Stimulated activated naive CD8-positive, alpha-beta T cell treated with anti-CD3 and anti-CD28 coated beads, Interleukin-15, amount 100 ng/mL, for 72 hours (primary cell): Measurements from ENCODE around the gene ARL8B.
"Not testable (repeated sequence)": the region's sequence is repeated elsewhere in the genome, so short reads cannot be mapped to it uniquely, and the experiment has no call there.

ENCODE experiments used
- ATAC-seq: fragments of 150-1000 bp; cut with Tn5 transposase; 2 replicates; pipeline ENCODE4 v1.10.0; 2021; ENCODE audit warnings: mild to moderate bottlenecking, moderate library complexity
- DNase-seq, 2 donors: peaks; one replicate each; pipeline ENCODE4 v3.0.0; 2021 to 2022
- H3K27ac Mint-ChIP-seq, 2 donors: one replicate each; pipeline ENCODE4 v1.8.0; 2022; ENCODE audit warnings: mild to moderate bottlenecking in 2 of 2, mixed read lengths in 2 of 2, moderate library complexity in 2 of 2
- H3K27me3 Mint-ChIP-seq: one replicate; pipeline ENCODE4 v1.8.0; 2022; ENCODE audit warnings: mixed read lengths
- H3K4me1 Mint-ChIP-seq: one replicate; pipeline ENCODE4 v1.8.0; 2022; ENCODE audit warnings: mild to moderate bottlenecking, mixed read lengths
- H3K4me3 Mint-ChIP-seq, 2 donors: one replicate each; pipeline ENCODE4 v1.8.0; 2022; ENCODE audit warnings: mild to moderate bottlenecking in 2 of 2, mixed read lengths in 2 of 2, moderate library complexity in 1 of 2
- H3K9me3 Mint-ChIP-seq, 2 donors: one replicate each; pipeline ENCODE4 v1.8.0; 2022; ENCODE audit warnings: mixed read lengths in 2 of 2

The ARL8B gene

DNA sequence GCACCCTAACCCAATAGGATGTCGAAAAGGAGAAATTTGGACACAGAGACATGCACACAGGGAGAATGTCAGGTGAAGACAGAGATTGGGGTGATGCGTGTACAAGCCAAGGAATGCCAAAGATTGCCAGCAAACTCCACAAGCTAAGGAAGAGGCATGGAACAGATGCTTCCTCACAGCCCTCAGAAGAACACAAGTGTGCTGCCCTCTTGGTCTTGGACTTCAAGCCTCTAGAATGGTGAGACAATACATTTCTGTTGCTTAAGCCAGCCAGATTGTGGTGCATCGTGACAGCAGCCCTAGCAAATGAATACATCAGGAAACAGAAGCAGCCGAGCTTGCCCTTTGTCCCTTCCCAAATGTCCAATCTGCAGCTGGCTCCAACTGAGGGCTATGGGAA lies 23.7 kb upstream of the ARL8B start:
- Mint-ChIP-seq H3K27ac (no peak overlapping the region), H3K4me3 (no peak overlapping the region), H3K27me3 (peaks cover 42% of the 10 kb centered on the region), H3K9me3 (no peaks in the 10 kb centered on the region), H3K4me1 (peaks cover 9% of the 10 kb centered on the region)
- DNase-seq (no peak), ATAC-seq (no peak)

DNA sequence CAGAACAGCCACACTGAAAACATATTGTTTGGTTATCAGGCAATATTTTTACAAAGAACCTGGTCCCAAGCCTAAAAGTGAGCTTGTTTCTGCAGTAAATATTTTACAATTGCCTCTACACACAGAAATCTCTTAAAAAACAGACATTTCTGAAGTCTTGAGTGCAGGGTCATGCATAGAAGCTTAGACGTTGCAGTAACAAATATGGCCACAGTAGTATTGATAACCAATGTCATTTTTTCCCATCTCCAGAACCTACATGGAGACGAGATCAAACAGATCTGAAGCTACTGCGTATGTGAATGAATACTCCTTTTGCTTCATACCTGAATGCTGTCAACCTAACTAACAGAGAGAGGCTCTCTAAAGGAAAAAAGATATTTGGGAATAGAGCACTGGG lies 19.6 kb upstream of the ARL8B start:
- H3K27me3 Mint-ChIP-seq, result peaks cover 19% of the 10 kb centered on the region
- no peaks in the 10 kb centered on the region for H3K9me3 Mint-ChIP-seq
- no peak overlapping the region for H3K27ac Mint-ChIP-seq
- H3K4me1 Mint-ChIP-seq, result no peaks in the 10 kb centered on the region
- DNase-seq (no peak), ATAC-seq (no peak)
- no peak overlapping the region for H3K4me3 Mint-ChIP-seq

DNA sequence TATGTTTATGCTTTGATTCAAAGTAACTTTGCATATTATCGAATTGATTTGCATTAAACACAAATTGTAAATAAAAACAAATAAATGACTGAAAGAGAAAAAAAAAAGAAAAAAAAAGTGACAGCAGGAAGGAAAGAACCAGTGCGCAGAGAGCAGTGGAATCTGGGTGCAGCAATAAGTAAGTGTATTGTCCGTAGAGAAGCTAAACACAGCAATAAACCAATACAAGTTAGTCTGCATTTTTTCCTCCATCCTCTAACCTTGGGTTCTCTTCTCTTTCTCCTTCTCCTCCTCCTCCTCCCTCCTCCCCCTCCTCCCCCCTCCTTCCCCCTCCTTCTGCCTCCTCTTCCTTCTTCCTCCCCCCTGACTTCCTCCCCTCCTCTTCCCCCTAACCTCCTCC lies 18.3 kb upstream of the ARL8B start:
- H3K4me3 Mint-ChIP-seq, result no peak overlapping the region
- no peaks in the 10 kb centered on the region for H3K4me1 Mint-ChIP-seq
- peak overlapping the region in 1 of 2 donors; percentile 26 for H3K27ac Mint-ChIP-seq
- no peak for DNase-seq
- no peak for ATAC-seq
- H3K9me3 Mint-ChIP-seq, result no peaks in the 10 kb centered on the region
- peaks cover 8% of the 10 kb centered on the region for H3K27me3 Mint-ChIP-seq

DNA sequence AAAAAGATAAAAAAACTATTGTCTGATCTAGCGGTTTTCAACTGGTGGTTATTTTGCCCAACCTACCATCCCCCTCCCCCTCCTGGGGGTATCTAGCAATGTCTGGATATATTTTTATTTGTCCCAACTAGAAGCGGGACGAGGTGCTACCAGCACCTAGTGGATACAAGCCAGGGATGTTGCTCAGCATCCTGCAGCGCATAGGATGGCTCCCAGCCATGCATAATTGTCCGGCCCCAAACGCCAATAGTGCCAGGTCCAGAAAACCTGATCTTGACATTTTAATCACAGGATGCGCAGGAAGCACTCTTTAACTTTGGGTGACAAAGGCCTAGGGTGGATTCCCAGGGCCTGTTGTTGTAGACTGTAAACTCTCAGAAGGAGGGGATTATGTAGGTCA lies 17.0 kb upstream of the ARL8B start:
- no peak for DNase-seq
- no peak for ATAC-seq
- Mint-ChIP-seq H3K9me3 (no peaks in the 10 kb centered on the region), H3K4me3 (no peak overlapping the region), H3K27ac (no peak overlapping the region), H3K4me1 (no peaks in the 10 kb centered on the region), H3K27me3 (no peaks in the 10 kb centered on the region)

DNA sequence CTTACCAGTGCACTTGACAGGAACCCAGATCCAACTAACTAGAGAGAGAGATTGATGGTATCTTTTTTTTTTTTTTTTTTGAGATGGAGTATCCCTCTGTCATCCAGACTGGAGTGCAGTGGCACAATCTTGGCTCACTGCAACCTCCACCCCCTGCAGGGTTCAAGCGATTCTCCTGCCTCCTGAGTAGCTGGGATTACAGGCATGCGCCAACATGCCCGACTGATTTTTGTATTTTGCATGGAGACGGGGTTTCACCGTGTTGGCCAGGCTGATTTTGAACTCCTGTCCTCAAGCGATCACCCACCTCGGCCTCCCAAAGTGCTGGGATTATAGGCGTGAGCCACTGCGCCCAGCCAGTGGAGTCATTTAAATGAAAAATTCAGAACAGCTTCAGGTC lies 15.7 kb upstream of the ARL8B start:
- not testable (repeated sequence) for H3K9me3 Mint-ChIP-seq, H3K4me1 Mint-ChIP-seq, H3K4me3 Mint-ChIP-seq, DNase-seq, H3K27me3 Mint-ChIP-seq, ATAC-seq
- H3K27ac Mint-ChIP-seq, result peak overlapping the region in 1 of 2 donors; percentile 71

DNA sequence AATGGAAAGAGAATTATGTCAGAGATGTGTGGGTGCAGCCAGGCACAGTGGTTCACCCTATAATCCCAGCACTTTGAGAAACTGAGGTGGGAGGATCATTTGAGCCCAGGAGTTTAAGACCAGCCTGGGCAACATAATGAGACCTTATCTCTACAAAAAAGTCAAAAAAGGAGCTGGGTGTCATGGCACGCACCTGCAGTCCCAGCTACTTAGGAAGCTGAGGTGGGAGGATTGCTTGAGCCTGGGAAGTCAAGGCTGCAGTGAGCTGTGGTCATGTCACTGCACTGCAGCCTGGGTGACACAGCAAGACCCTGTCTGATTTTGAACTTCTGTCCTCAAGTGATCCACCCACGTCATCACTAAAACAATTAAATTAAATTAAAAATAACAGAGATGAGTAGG lies 15.2 kb upstream of the ARL8B start:
- not testable (repeated sequence) for H3K4me3 Mint-ChIP-seq, ATAC-seq, DNase-seq, H3K9me3 Mint-ChIP-seq, H3K27ac Mint-ChIP-seq, H3K4me1 Mint-ChIP-seq, H3K27me3 Mint-ChIP-seq

DNA sequence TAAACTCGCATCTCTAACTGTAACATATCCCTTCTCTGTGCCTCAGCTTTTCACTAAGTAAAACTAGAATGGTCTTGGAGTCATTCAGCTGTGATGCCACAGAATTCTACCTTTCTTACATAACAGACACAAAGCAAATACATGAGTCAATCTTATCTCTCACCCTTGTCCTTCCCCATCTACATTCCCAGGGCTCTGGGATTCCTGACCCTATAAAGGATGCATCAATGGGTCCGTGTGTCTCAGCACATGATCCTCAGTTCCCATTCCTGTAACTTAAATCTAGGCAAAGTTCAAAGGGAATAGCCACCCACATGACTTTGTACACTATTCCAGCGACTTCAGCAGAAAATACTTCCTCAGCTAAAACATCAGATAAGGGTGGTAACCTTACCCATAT lies 11.8 kb upstream of the ARL8B start:
- DNase-seq, result no peak
- Mint-ChIP-seq H3K27ac (no peak overlapping the region), H3K4me1 (peaks cover 1% of the 10 kb centered on the region), H3K9me3 (no peaks in the 10 kb centered on the region), H3K27me3 (no peaks in the 10 kb centered on the region), H3K4me3 (no peak overlapping the region)
- no peak for ATAC-seq

DNA sequence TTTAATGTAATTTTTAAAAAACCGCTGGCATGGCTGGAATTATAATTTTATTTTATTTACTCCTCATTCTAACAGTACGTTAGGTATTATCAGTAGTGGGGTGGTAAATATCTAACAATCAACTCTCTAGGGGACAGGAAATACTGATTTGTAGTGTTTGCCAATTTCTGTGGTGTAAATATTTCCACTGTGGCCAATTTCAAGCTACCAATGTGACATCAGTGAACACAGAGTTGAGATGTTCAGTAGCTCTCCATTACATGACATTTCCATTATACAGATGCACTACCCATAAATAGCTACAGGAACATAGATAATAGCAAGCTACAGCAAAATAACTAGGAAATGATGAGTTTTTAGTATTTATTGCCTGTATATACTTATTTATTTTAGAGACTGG lies 10.0 kb upstream of the ARL8B start:
- H3K27ac Mint-ChIP-seq, result no peak overlapping the region
- H3K27me3 Mint-ChIP-seq, result no peaks in the 10 kb centered on the region
- DNase-seq (no peak), ATAC-seq (peak; percentile 61)
- peaks cover 5% of the 10 kb centered on the region for H3K4me1 Mint-ChIP-seq
- H3K4me3 Mint-ChIP-seq, result no peak overlapping the region
- H3K9me3 Mint-ChIP-seq, result no peaks in the 10 kb centered on the region

DNA sequence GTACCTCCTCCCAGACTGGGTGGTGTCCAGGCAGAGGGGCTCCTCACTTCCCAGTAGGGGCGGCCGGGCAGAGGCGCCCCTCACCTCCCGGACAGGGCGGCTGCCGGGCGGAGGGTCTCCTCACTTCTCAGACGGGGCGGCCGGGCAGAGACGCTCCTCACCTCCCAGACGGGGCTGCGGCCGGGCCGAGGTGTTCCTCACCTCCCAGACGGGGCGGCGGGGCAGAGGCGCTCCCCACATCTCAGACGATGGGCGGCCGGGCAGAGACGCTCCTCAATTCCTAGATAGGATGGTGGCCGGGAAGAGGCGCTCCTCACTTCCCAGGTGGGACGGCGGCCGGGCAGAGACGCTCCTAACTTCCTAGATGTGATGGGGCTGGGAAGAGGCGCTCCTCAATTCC lies 8.4 kb upstream of the ARL8B start:
- H3K4me3 Mint-ChIP-seq, DNase-seq, H3K27ac Mint-ChIP-seq, H3K4me1 Mint-ChIP-seq, H3K9me3 Mint-ChIP-seq, H3K27me3 Mint-ChIP-seq, ATAC-seq: not testable (repeated sequence)

DNA sequence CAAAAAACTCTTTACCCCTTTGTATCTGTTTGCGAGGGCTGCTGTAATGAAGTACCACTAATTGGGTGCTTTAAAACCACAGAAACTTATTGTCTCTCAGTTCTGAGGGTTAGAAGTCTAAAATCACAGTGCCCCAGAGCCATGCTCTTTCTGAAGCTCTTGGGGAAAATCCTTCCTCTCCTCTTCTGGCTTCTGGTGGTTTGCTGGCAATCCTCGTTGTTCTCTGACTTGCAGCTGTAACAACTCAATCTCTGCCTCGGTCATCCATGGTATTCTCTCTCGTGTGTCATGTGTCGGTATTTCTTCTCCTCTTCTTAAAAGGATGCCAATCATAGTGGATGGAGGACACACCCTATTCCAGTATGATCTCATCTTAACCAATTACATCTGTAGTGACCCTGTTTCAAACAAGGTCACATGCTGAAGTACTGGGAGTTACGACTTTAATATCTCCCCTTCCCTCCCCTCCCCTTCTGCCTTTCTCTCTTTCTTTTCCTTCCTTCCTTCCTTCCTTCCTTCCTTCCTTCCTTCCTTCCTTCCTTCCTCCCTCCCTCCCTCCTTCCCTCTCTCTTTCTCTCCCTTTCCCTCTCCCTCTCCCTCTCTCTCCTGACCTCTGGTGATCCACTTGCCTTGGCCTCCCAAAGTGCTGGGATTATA lies 6.5 kb upstream of the ARL8B start:
- H3K4me3 Mint-ChIP-seq, result no peak overlapping the region
- ATAC-seq (no peak), DNase-seq (no peak)
- H3K27ac Mint-ChIP-seq, result no peak overlapping the region
- peaks cover 5% of the 10 kb centered on the region for H3K4me1 Mint-ChIP-seq
- no peaks in the 10 kb centered on the region for H3K27me3 Mint-ChIP-seq
- no peaks in the 10 kb centered on the region for H3K9me3 Mint-ChIP-seq

DNA sequence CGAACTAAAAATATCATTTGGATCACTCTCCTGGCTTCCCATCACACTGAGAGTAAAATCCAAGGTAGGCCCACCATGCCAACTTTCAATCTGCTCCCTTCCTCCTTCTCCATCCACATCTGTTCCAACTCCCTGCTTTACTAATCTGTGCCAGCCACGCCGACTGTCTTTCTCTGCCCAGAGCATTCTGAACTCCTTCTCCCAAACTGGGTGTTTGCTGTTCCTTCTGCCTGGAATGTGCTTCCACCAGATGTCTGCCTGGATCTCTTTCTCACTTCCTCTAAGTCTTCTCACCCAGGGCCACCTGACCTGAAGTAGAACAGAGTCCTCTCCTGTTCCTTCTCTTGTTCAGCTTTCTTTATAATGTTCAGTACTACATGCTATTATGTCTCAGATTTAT lies 5.6 kb upstream of the ARL8B start:
- Mint-ChIP-seq H3K4me1 (peaks cover 7% of the 10 kb centered on the region), H3K9me3 (no peaks in the 10 kb centered on the region), H3K27ac (no peak overlapping the region), H3K27me3 (no peaks in the 10 kb centered on the region), H3K4me3 (no peak overlapping the region)
- DNase-seq, result no peak
- no peak for ATAC-seq

DNA sequence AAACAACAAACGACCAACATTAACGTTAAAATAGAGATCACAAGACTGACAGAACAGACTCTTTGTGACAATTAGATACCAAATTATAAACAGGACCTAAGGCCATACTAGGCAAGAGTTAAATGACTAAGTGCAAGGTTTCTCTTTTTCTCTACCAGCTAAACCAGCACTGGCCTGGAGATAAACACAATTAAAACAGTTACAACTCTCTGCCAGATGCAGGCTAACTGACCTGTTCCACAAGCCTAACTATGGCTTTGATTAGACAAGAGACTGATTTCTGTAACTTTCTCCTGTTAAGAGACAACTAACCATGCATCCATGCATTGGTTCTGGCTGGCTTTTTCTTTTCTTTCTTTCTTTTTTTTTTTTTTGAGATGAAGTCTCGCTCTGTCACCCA lies 1.6 kb upstream of the ARL8B start:
- Mint-ChIP-seq H3K27me3 (no peaks in the 10 kb centered on the region), H3K9me3 (no peaks in the 10 kb centered on the region), H3K27ac (no peak overlapping the region), H3K4me3 (no peak overlapping the region), H3K4me1 (peaks cover 34% of the 10 kb centered on the region)
- no peak for ATAC-seq
- no peak for DNase-seq

DNA sequence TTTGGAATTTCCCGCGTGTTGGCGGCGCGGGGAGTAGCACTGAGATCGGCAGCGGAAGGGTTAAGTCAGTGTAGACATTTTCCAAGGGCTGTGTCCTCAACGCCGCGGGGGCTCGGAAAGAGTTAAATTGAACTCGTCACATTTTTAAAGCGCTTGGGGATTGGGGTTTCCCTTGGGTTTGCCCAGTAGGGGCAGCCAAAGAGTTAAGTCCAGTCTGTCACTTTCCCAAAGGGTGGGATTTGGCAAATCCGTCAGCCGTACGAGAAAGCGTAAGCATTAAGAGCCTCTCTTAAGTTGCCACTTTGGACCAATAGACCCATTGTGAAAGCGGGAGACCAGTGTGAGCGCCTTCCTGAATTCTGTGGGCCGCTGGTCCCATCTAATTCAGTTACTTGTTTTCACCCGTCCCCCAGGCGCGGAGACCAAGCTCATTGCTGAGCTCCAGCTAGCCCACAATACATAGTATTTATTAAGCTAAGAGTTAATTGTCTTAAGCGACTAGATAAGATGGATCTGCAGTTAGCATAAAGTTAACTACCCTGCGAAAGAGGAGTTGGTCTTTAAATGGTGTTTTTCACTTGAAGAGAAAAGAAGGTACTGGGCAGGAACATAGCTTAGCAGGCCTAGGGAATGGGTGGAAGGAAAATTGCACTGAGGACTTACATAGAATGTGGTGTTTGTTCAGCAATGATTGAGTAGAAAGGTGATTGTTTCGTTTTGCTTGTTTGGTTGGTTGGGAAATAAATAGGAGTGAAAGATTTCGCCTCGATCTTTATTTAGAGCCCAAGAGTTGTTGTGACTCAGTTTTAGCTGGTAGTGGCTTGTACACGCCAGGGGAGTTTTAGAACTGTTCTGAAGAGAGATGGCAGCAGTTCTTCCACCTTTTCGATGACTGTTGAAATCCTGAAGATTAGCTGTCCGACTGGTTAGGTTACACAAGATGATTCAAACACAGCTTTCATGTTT lies 932 bp downstream of the ARL8B start:
- H3K27ac Mint-ChIP-seq, result peak overlapping the region; percentile 97 to 99
- no peaks in the 10 kb centered on the region for H3K9me3 Mint-ChIP-seq
- DNase-seq (no peak), ATAC-seq (peak; percentile 1)
- peak overlapping the region; percentile 83 to 99 for H3K4me3 Mint-ChIP-seq
- H3K27me3 Mint-ChIP-seq, result no peaks in the 10 kb centered on the region
- peaks cover 46% of the 10 kb centered on the region for H3K4me1 Mint-ChIP-seq

DNA sequence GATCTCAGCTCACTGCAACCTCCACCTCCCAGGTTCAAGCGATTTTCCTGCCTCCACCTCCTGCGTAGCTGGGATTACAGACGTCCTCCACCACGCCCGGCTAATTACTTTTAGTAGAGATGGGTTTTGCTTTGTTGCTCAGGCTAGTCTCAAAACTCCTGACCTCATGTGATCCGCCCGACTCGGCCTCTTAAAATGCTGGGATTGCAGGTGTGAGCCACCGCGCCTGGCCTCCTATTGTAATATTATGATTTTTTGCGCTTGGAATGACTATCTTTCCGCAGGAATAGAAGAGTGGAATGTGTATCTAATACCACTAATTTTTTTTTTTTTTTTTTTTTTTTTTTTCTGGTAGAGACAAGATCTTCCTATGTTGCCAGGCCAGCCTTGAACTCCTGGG lies 1.8 kb downstream of the ARL8B start:
- peak overlapping the region; percentile 83 to 99 for H3K4me3 Mint-ChIP-seq
- peak overlapping the region in 1 of 2 donors; percentile 62 for H3K27ac Mint-ChIP-seq
- DNase-seq, result no peak
- ATAC-seq, result no peak
- no peaks in the 10 kb centered on the region for H3K9me3 Mint-ChIP-seq
- peaks cover 46% of the 10 kb centered on the region for H3K4me1 Mint-ChIP-seq
- H3K27me3 Mint-ChIP-seq, result no peaks in the 10 kb centered on the region

DNA sequence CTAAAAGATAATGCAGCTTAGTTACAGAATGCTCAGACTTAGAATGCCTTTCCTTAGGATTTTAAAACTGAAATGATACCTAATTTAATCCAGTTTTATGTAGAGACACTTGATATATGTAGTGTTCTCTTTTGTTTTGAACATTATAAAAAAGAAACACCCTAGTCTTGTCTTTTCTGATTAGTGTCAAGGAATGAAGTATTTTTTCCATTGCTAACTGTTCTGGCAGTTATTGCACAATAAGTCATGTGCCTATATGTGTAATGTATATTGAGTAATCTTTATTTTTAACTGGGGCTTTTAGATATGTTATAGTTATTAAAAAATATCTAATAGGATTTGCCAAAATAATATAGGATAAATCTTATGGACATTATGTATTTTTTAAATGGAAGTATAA lies 4.5 kb downstream of the ARL8B start:
- peaks cover 50% of the 10 kb centered on the region for H3K4me1 Mint-ChIP-seq

DNA sequence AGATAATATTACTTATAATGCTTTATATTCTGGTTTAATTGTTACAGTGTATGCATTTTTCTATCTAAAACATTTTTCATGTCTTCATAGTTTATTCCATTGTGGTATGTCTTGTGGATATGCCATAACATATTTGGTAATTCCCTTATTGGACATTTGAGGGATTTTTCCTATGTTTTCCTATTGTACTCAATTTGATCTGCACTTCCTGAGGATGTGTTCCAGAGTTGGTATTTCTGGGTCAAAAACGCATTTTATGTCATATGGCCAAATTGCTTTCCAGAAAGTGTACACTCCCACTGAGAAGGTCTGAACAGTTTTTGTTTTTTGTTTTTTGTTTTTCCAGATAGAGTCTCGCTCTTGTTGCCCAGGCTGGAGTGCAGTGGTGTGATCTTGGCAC lies 6.8 kb downstream of the ARL8B start:
- no peak for ATAC-seq

More for the DNA sequence above, 4.5 kb downstream of the ARL8B start:
- no peak for DNase-seq
- no peak for ATAC-seq
- no peak overlapping the region for H3K4me3 Mint-ChIP-seq
- H3K9me3 Mint-ChIP-seq, result no peaks in the 10 kb centered on the region
- no peaks in the 10 kb centered on the region for H3K27me3 Mint-ChIP-seq
- no peak overlapping the region for H3K27ac Mint-ChIP-seq

More for the DNA sequence above, 6.8 kb downstream of the ARL8B start:
- H3K27me3 Mint-ChIP-seq, result no peaks in the 10 kb centered on the region
- no peak for DNase-seq
- no peak overlapping the region for H3K4me3 Mint-ChIP-seq
- peaks cover 53% of the 10 kb centered on the region for H3K4me1 Mint-ChIP-seq
- peak overlapping the region in 1 of 2 donors; percentile 6 for H3K27ac Mint-ChIP-seq
- no peaks in the 10 kb centered on the region for H3K9me3 Mint-ChIP-seq
